IMR-90 (cell line): ENCODE measurements around the gene TGFBR2. TPM values are rescaled to one million over a fixed set of nuclear protein-coding genes. Genes with fewer than 3 reads are reported as not detected.
A peak's percentile ranks its signal among the peaks of the same experiment; 100 is the strongest.

Source experiments
- ATAC-seq: fragments of 200-7000 bp; cut with Tn5 transposase; 2 replicates; pipeline ENCODE4 v1.9.1; 2020; ENCODE audit warnings: low read depth, mild to moderate bottlenecking, moderate library complexity
- BruUV-seq: library from RNA; stranded (reverse); fragments of 400-500 nt; replicated peaks from 2 replicates; lab custom pipeline; 2021; lab: Mats Ljungman, UMichigan
- CTCF ChIA-PET: fragments of 300-600 bp; formaldehyde crosslinking; extraction: SDS; loops from one replicate; lab custom pipeline; 2021; ENCODE audit warnings: antibody characterized with exemption; lab: Yijun Ruan, JAX
- POLR2A ChIA-PET: fragments of 300-600 bp; sonication (Branson Sonifier 250); formaldehyde crosslinking; loops from one replicate; lab custom pipeline; 2022; ENCODE audit warnings: antibody characterized with exemption; ENCODE audit not compliant: unreplicated experiment; lab: Charles Lee
- DNase-seq: peaks from one replicate; pipeline ENCODE4 v3.0.0; 2013
- H2AFZ ChIP-seq: replicated peaks from 2 replicates; pipeline ENCODE3; 2013; ENCODE audit warnings: low read length, mild to moderate bottlenecking; ENCODE audit not compliant: poor library complexity
- H2AK5ac ChIP-seq: 2 replicates; pipeline ENCODE4 v1.6.1; 2013; ENCODE audit warnings: low read depth, low read length, inconsistent platforms
- H2AK9ac ChIP-seq: replicated peaks from 2 replicates; pipeline ENCODE3; 2013; ENCODE audit warnings: mild to moderate bottlenecking, low read depth, low read length, moderate library complexity; ENCODE audit not compliant: poor library complexity
- H2BK120ac ChIP-seq: 2 replicates; pipeline ENCODE4 v1.6.1; 2013; ENCODE audit warnings: low read depth, low read length, inconsistent platforms
- H2BK15ac ChIP-seq: 3 replicates; pipeline ENCODE4 v1.6.1; 2013; ENCODE audit warnings: low read depth, low read length, inconsistent platforms
- H2BK20ac ChIP-seq: 2 replicates; pipeline ENCODE4 v1.6.1; 2013; ENCODE audit warnings: low read depth, mild to moderate bottlenecking, inconsistent platforms, low read length, moderate library complexity
- H2BK5ac ChIP-seq: 2 replicates; pipeline ENCODE4 v1.6.1; 2013; ENCODE audit warnings: mild to moderate bottlenecking, low read depth, low read length, inconsistent platforms; ENCODE audit not compliant: poor library complexity, severe bottlenecking
- H3K14ac ChIP-seq: replicated peaks from 2 replicates; pipeline ENCODE4 v1.6.1; 2013; ENCODE audit warnings: low read depth, low read length, inconsistent platforms
- H3K18ac ChIP-seq: 2 replicates; pipeline ENCODE4 v1.6.1; 2013; ENCODE audit warnings: low read depth, low read length, control low read depth
- H3K23ac ChIP-seq: 2 replicates; pipeline ENCODE4 v1.6.1; 2013; ENCODE audit warnings: low read depth, low read length, inconsistent platforms
- H3K27ac ChIP-seq: 2 replicates; pipeline ENCODE4 v1.5.1; 2013; ENCODE audit warnings: mild to moderate bottlenecking, control low read depth, low read length; ENCODE audit not compliant: insufficient read depth
- H3K27me3 ChIP-seq: 2 replicates; pipeline ENCODE4 v1.6.1; 2013; ENCODE audit warnings: low read length; ENCODE audit not compliant: control insufficient read depth, insufficient read depth
- H3K36me3 ChIP-seq: 2 replicates; pipeline ENCODE4 v1.6.1; 2013; ENCODE audit warnings: low read length, mixed read lengths; ENCODE audit not compliant: control insufficient read depth, insufficient read depth
- H3K4ac ChIP-seq: 2 replicates; pipeline ENCODE4 v1.6.1; 2013; ENCODE audit warnings: low read depth, low read length, inconsistent platforms
- H3K4me1 ChIP-seq: 2 replicates; pipeline ENCODE4 v1.6.1; 2013; ENCODE audit warnings: low read length, mixed read lengths; ENCODE audit not compliant: control insufficient read depth, insufficient read depth
- H3K4me2 ChIP-seq: 2 replicates; pipeline ENCODE4 v1.6.1; 2013; ENCODE audit warnings: low read depth, mild to moderate bottlenecking, control low read depth, low read length, moderate library complexity
- H3K4me3 ChIP-seq: 2 replicates; pipeline ENCODE4 v1.5.1; 2013; ENCODE audit warnings: low read depth, mild to moderate bottlenecking, control low read depth, low read length, moderate library complexity; ENCODE audit not compliant: insufficient read depth
- H3K56ac ChIP-seq: 2 replicates; pipeline ENCODE4 v1.6.1; 2013; ENCODE audit warnings: low read length, inconsistent platforms; ENCODE audit not compliant: insufficient read depth; ENCODE audit errors: extremely low read depth
- H3K79me1 ChIP-seq, 2 experiments: 2 replicates each; pipeline ENCODE4 v1.6.1; 2013; ENCODE audit warnings: low read length in 2 of 2, inconsistent platforms in 1 of 2, low read depth in 1 of 2
- H3K9ac ChIP-seq: 2 replicates; pipeline ENCODE4 v1.6.1; 2013; ENCODE audit warnings: low read depth, low read length, control low read depth
- H3K9me1 ChIP-seq: 2 replicates; pipeline ENCODE4 v1.6.1; 2013; ENCODE audit warnings: low read length, inconsistent platforms; ENCODE audit not compliant: insufficient read depth
- H3K9me3 ChIP-seq: 2 replicates; pipeline ENCODE4 v1.6.1; 2013; ENCODE audit warnings: low read length; ENCODE audit not compliant: control insufficient read depth, insufficient read depth
- H4K20me1 ChIP-seq: 2 replicates; pipeline ENCODE4 v1.6.1; 2013; ENCODE audit warnings: low read length, inconsistent platforms; ENCODE audit not compliant: insufficient read depth
- H4K5ac ChIP-seq: 2 replicates; pipeline ENCODE4 v1.6.1; 2013; ENCODE audit warnings: mild to moderate bottlenecking, low read depth, low read length, control low read depth
- H4K8ac ChIP-seq, 2 experiments: 2 replicates each; pipeline ENCODE4 v1.6.1; 2013; ENCODE audit warnings: low read depth in 2 of 2, low read length in 2 of 2, control low read depth in 1 of 2, inconsistent platforms in 1 of 2
- H4K91ac ChIP-seq: 2 replicates; pipeline ENCODE4 v1.6.1; 2013; ENCODE audit warnings: low read depth, low read length, inconsistent platforms; ENCODE audit not compliant: insufficient read depth
- BHLHE40 ChIP-seq: fragments of 150-350 bp; IDR thresholded peaks from 2 replicates; pipeline ENCODE4 v1.6.1; 2016; ENCODE audit warnings: mild to moderate bottlenecking, low read depth, low read length
- CEBPB ChIP-seq: IDR thresholded peaks from 2 replicates; pipeline ENCODE4 v1.6.1; 2012; ENCODE audit warnings: low read depth, low read length, improper control_type of control experiment
- CHD1 ChIP-seq: IDR thresholded peaks from 2 replicates; pipeline ENCODE4 v1.6.1; 2012; ENCODE audit warnings: low read depth, low read length, improper control_type of control experiment
- CTCF ChIP-seq: conservative IDR thresholded peaks from 2 replicates; pipeline ENCODE4 v1.5.1; 2012; ENCODE audit warnings: mild to moderate bottlenecking, low read depth, low read length, improper control_type of control experiment
- MAFK ChIP-seq: IDR thresholded peaks from 2 replicates; pipeline ENCODE4 v1.6.1; 2012; ENCODE audit warnings: low read depth, low read length, improper control_type of control experiment
- MAZ ChIP-seq: IDR thresholded peaks from 2 replicates; pipeline ENCODE4 v1.6.1; 2012; ENCODE audit warnings: low read depth, mild to moderate bottlenecking, low read length, improper control_type of control experiment, moderate library complexity, borderline replicate concordance
- POLR2A ChIP-seq: IDR thresholded peaks from 2 replicates; pipeline ENCODE4 v1.6.1; 2012; ENCODE audit warnings: mild to moderate bottlenecking, low read depth, low read length
- RCOR1 ChIP-seq: IDR thresholded peaks from 2 replicates; pipeline ENCODE4 v1.6.1; 2012; ENCODE audit warnings: mild to moderate bottlenecking, low read length, improper control_type of control experiment; ENCODE audit not compliant: insufficient replicate concordance
- RFX5 ChIP-seq: IDR thresholded peaks from 2 replicates; pipeline ENCODE4 v1.8.0; 2012; ENCODE audit warnings: low read depth, mild to moderate bottlenecking, low read length, moderate library complexity
- SMC3 ChIP-seq: fragments of 150-350 bp; IDR thresholded peaks from 2 replicates; pipeline ENCODE4 v1.6.1; 2016; ENCODE audit warnings: low read depth, mild to moderate bottlenecking, antibody characterized with exemption, low read length, moderate library complexity
- WGBS, 2 experiments: methylation state at CpG; one replicate each; pipeline versions ENCODE4 v1.1.5 to v1.1.7; 2013; ENCODE audit warnings: missing lambda C conversion rate in 2 of 2; ENCODE audit not compliant: insufficient read length in 1 of 2; ENCODE audit errors: extremely low coverage in 2 of 2; 5-methylcytosine and 5-hydroxymethylcytosine counted together
- dilution Hi-C: fragments of 300-500 bp; cut with HindIII; formaldehyde crosslinking; loops from one replicate; pipeline ENCODE4 v1.14.3; 2018; ENCODE audit warnings: low sequenced_read_pairs; ENCODE audit not compliant: unreplicated experiment
- in situ Hi-C: fragments of 300-500 bp; cut with MboI; formaldehyde crosslinking; loops from 3 replicates; pipeline ENCODE4 v1.14.3; 2019; ENCODE audit warnings: low sequenced_read_pairs, inconsistent platforms, mixed read lengths
- intact Hi-C: fragments of 100-400 bp; cut with micrococcal nuclease; formaldehyde crosslinking; loops from 2 replicates; pipeline ENCODE4 v1.10.0; 2022
- polyA plus RNA-seq, 3 experiments: library from polyadenylated mRNA; depleted of rRNA; stranded (reverse); fragments of >200 nt; gene quantifications; 2 replicates each; pipeline ENCODE4 v1.2.3, GENCODE V29; 2012; ENCODE audit warnings: low replicate concordance in 1 of 3
- total RNA-seq: library from RNA; depleted of rRNA; stranded (reverse); fragments of >200 nt; gene quantifications from 2 replicates; pipeline ENCODE4 v1.2.3, GENCODE V29; 2012
- TF ChIP-seq, protein P1 (sequence below): fragments of 150-350 bp; IDR thresholded peaks from 2 replicates; pipeline ENCODE4 v1.6.1; 2016; ENCODE audit warnings: low read depth, mild to moderate bottlenecking, low read length, moderate library complexity, borderline replicate concordance

TGFBR2 gene
- total and polyA plus RNA-seq, 2 of the 4 experiments (the other 2 are of a cell fraction): 63.7 to 87.5 TPM

GRCh38 chr3:30605005-30605404 lies 1.4 kb upstream of the TGFBR2 start:
- Histone ChIP-seq H3K18ac (no peak overlapping the region), H3K14ac (no peak overlapping the region), H2BK120ac (peak overlapping the region; percentile 13; the same call in 1 of the 2 replicates), H3K27ac (no peak overlapping the region), H2AK9ac (no peak overlapping the region), H3K27me3 (no peaks in the 10 kb centered on the region), H3K9me3 (no peaks in the 10 kb centered on the region), H3K4ac (peak overlapping the region; percentile 18), H2AFZ (no peak overlapping the region), H2BK15ac (peak overlapping the region; percentile 99; the same call in 1 of the 3 replicates), H3K9ac (no peak overlapping the region), H3K4me3 (no peak overlapping the region), H2BK5ac (no peak overlapping the region), H3K4me1 (peaks cover 5% of the 10 kb centered on the region), H3K4me2 (no peak overlapping the region), H2BK20ac (peak overlapping the region; percentile 8; the same call in 1 of the 2 replicates), H4K8ac (no peak overlapping the region; a peak in 1 of 4 replicates), H3K79me1 (peaks cover 3 to 19% of the 10 kb centered on the region in 2 experiments; a peak in 3 of 4 replicates), H2AK5ac (peak overlapping the region; percentile 43; the same call in 1 of the 2 replicates), H3K9me1 (no peaks in the 10 kb centered on the region), H4K5ac (no peak overlapping the region), H3K36me3 (no peaks in the 10 kb centered on the region), H3K23ac (no peak overlapping the region), H4K91ac (peak overlapping the region; percentile 6; the same call in 1 of the 2 replicates), H3K56ac (no peak overlapping the region), H4K20me1 (no peaks in the 10 kb centered on the region)
- ChIA-PET CTCF (no interaction called here), POLR2A (no interaction called here)
- DNase-seq: no peak
- BruUV-seq: no TSS peak
- WGBS, 2 experiments: no CpG with 5 or more reads among the region's 4 CpGs
- intact Hi-C loops (loop anchor here (5.0 kb wide), 5 partner anchors 93 to 493 kb away; no protein-coding TSS in a partner anchor), in situ Hi-C loops (no loop called here), dilution Hi-C loops (no loop called here)
- TF ChIP-seq POLR2A (no peak), RCOR1 (no peak), CHD1 (no peak), MAZ (no peak), BHLHE40 (no peak), CTCF (no peak), RFX5 (no peak), MAFK (no peak), SMC3 (no peak), CEBPB (no peak)
- TF ChIP-seq, protein P1, sequence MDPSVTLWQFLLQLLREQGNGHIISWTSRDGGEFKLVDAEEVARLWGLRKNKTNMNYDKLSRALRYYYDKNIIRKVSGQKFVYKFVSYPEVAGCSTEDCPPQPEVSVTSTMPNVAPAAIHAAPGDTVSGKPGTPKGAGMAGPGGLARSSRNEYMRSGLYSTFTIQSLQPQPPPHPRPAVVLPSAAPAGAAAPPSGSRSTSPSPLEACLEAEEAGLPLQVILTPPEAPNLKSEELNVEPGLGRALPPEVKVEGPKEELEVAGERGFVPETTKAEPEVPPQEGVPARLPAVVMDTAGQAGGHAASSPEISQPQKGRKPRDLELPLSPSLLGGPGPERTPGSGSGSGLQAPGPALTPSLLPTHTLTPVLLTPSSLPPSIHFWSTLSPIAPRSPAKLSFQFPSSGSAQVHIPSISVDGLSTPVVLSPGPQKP: no peak
- ATAC-seq: no peak
